Keratinocyte (primary cell): ENCODE measurements around the gene PRKX.

Source experiments
- EZH2 ChIP-seq: IDR thresholded peaks from one replicate; pipeline ENCODE4 v1.6.1; 2012; ENCODE audit warnings: inconsistent platforms, mild to moderate bottlenecking, low read length, moderate library complexity
- TF ChIP-seq, protein P1 (sequence below), 3 experiments: IDR thresholded peaks in 1 of 3; conservative IDR thresholded peaks in 1 of 3; optimal IDR thresholded peaks in 1 of 3; 2 replicates in 2 of 3; 3 replicates in 1 of 3; pipeline versions ENCODE3 to v1.5.1; 2011; ENCODE audit warnings: low read length in 3 of 3, mild to moderate bottlenecking in 3 of 3, moderate library complexity in 2 of 3, control low read depth in 1 of 3, inconsistent platforms in 1 of 3; ENCODE audit not compliant: insufficient read depth in 2 of 3; ENCODE audit errors: extremely low read depth in 1 of 3

DNA sequence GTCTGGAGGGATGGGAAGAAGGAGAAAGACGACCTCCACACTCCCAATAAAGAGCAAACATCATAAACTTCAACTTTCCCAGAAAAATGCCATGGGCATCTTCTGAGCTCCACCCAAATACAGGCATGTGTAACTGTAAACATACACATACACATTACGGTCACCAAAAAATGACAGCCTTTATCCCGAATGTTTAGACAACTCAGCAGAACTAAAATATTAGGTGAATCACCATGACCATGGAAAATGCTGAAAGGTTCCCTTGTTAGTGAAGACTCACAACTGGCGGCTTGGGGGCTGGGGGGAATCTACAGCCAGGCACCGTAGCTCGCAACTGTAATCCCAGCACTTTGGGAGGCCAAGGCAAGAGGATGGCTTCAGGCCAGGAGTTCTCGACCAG, 33.0 kb downstream of the PRKX start:
- TF ChIP-seq, protein P1, sequence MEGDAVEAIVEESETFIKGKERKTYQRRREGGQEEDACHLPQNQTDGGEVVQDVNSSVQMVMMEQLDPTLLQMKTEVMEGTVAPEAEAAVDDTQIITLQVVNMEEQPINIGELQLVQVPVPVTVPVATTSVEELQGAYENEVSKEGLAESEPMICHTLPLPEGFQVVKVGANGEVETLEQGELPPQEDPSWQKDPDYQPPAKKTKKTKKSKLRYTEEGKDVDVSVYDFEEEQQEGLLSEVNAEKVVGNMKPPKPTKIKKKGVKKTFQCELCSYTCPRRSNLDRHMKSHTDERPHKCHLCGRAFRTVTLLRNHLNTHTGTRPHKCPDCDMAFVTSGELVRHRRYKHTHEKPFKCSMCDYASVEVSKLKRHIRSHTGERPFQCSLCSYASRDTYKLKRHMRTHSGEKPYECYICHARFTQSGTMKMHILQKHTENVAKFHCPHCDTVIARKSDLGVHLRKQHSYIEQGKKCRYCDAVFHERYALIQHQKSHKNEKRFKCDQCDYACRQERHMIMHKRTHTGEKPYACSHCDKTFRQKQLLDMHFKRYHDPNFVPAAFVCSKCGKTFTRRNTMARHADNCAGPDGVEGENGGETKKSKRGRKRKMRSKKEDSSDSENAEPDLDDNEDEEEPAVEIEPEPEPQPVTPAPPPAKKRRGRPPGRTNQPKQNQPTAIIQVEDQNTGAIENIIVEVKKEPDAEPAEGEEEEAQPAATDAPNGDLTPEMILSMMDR (optimal IDR thresholded peaks at IDR 0.05 in 1 of 3, IDR thresholded peaks at IDR 0.05 in 1 of 3, conservative IDR thresholded peaks at IDR 0.05 in 1 of 3; ENCODE audit: extremely low read depth in 1 of 3, insufficient read depth in 2 of 3, low read length in 3 of 3), result no peak
- no peak for TF ChIP-seq EZH2
